Measurements from ENCODE around the gene ITK. TPM values are rescaled to one million over a fixed set of nuclear protein-coding genes. Genes with fewer than 3 reads are reported as not detected.

The ITK gene
- total RNA-seq, 1 donor from 2014 or later: not detected

DNA sequence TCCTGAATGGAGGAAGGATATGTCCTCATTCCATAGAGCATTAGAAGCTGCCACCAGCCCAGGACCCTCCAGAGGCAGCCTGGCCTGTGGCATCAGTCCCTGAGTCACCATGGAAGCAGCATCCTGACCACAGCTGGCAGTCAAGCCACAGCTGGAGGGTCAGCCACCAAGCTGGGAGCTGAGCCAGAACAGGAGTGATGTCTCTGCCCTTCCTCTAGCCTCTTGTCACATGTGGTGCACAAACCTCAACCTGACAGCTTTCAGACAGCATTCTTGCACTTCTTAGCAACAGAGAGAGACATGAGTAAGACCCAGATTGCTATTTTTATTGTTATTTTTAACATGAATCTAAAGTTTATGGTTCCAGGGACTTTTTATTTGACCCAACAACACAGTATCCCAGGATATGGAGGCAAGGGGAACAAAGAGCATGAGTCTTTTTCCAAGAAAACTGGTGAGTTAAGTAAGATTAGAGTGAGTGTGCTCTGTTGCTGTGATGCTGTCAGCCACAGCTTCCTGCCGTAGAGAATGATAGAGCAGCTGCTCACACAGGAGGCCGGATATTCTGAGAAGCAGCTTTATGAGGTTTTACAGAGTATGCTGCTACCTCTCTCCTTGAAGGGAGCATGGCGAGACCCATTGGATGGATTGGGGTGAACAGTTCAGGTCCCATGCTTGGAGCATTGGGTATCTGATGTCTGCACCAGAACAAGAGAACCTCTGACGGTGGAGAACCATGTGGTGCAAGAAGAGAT is 72.2 kb downstream of the ITK start:
- Histone ChIP-seq H3K4me1 (no peaks in the 10 kb centered on the region), H3K79me2 (ENCODE audit: low read depth) (no peaks in the 10 kb centered on the region), H3K9me3 (ENCODE audit: low read depth) (no peaks in the 10 kb centered on the region), H3K36me3 (no peaks in the 10 kb centered on the region), H3K27me3 (no peaks in the 10 kb centered on the region), H4K20me1 (ENCODE audit: low read depth) (no peaks in the 10 kb centered on the region), H3K9ac (no peak overlapping the region), H3K4me3 (no peak overlapping the region), H3K27ac (no peak overlapping the region), H3K4me2 (no peak overlapping the region), H2AFZ (replicated peaks) (peak overlapping the region; percentile 86), H3F3A (ENCODE audit: low read depth) (no peaks in the 10 kb centered on the region)
- H3K4me3 Mint-ChIP-seq: no peak overlapping the region
- no peaks in the 10 kb centered on the region for H3K36me3 Mint-ChIP-seq
- no peak for DNase-seq (ENCODE audit: low spot score)
- H3K27ac Mint-ChIP-seq: no peak overlapping the region
- peaks cover 2% of the 10 kb centered on the region for H3K4me1 Mint-ChIP-seq
- peaks cover 5% of the 10 kb centered on the region for H3K9me3 Mint-ChIP-seq
- peaks cover 4% of the 10 kb centered on the region for H3K27me3 Mint-ChIP-seq (ENCODE audit: insufficient read depth, low read depth)
- TF ChIP-seq, protein P1, sequence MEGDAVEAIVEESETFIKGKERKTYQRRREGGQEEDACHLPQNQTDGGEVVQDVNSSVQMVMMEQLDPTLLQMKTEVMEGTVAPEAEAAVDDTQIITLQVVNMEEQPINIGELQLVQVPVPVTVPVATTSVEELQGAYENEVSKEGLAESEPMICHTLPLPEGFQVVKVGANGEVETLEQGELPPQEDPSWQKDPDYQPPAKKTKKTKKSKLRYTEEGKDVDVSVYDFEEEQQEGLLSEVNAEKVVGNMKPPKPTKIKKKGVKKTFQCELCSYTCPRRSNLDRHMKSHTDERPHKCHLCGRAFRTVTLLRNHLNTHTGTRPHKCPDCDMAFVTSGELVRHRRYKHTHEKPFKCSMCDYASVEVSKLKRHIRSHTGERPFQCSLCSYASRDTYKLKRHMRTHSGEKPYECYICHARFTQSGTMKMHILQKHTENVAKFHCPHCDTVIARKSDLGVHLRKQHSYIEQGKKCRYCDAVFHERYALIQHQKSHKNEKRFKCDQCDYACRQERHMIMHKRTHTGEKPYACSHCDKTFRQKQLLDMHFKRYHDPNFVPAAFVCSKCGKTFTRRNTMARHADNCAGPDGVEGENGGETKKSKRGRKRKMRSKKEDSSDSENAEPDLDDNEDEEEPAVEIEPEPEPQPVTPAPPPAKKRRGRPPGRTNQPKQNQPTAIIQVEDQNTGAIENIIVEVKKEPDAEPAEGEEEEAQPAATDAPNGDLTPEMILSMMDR (IDR thresholded peaks at IDR 0.05): no peak
- TF ChIP-seq EZH2 (IDR thresholded peaks at IDR 0.05) (no peak), EZH2phosphoT487 (IDR thresholded peaks at IDR 0.05) (no peak)

DNA sequence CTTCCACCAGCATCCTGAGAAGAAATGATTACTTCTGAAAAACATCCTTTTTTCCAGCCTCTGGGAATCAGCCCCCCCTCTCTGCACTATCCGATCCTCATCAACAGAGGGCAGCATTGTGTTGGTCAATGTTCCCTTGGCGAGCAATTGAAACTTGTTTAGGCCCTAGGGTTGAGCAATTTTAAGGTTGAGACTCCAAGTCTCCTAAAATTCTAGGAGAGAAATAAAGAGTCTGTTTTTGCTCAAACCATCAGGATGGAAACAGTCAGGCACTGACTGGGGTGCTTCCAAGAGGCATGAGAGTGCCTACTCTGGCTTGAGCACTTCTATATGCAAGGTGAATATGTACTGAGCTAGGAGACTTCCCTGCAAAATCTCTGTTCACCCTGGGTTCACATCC is 72.9 kb downstream of the ITK start:
- H2AFZ ChIP-seq (replicated peaks): peak overlapping the region; percentile 86
- no peak overlapping the region for H3K4me3 ChIP-seq
- no peaks in the 10 kb centered on the region for H3K36me3 ChIP-seq
- peak; percentile 69 for DNase-seq (ENCODE audit: low spot score)
- Mint-ChIP-seq H3K27me3 (ENCODE audit: insufficient read depth, low read depth) (peaks cover 4% of the 10 kb centered on the region), H3K9me3 (peaks cover 5% of the 10 kb centered on the region), H3K27ac (no peak overlapping the region), H3K4me1 (peaks cover 2% of the 10 kb centered on the region), H3K36me3 (no peaks in the 10 kb centered on the region), H3K4me3 (no peak overlapping the region)
- H3K4me2 ChIP-seq: no peak overlapping the region
- H3K27me3 ChIP-seq: no peaks in the 10 kb centered on the region
- H3K27ac ChIP-seq: no peak overlapping the region
- H3K9me3 ChIP-seq (ENCODE audit: low read depth): no peaks in the 10 kb centered on the region
- TF ChIP-seq, protein P1 (IDR thresholded peaks at IDR 0.05): peak; percentile 89
- no peak for TF ChIP-seq EZH2phosphoT487 (IDR thresholded peaks at IDR 0.05)
- no peaks in the 10 kb centered on the region for H3K79me2 ChIP-seq (ENCODE audit: low read depth)
- no peaks in the 10 kb centered on the region for H4K20me1 ChIP-seq (ENCODE audit: low read depth)
- no peaks in the 10 kb centered on the region for H3F3A ChIP-seq (ENCODE audit: low read depth)
- no peaks in the 10 kb centered on the region for H3K4me1 ChIP-seq
- no peak overlapping the region for H3K9ac ChIP-seq

DNA sequence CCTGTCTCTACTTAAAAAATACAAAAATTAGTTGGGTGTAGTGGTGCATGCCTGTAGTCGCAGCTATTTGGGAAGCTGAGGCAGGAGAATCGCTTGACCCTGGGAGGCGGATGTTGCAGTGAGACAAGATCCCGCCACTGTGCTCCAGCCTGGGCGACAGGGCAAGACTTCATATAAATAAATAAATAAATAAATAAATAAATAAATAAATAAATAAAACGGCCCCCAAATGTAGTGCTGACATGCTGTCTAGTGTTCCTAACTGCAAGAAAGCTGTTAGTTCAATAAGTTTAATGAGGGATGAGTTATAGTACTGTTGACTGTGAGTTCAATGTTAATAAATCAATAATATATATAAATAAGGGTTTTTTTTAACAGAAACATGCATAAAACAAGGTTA is 77.8 kb downstream of the ITK start:
- H3K9ac ChIP-seq: no peak overlapping the region
- Mint-ChIP-seq H3K27me3 (ENCODE audit: insufficient read depth, low read depth) (peaks cover 4% of the 10 kb centered on the region), H3K27ac (no peak overlapping the region), H3K36me3 (no peaks in the 10 kb centered on the region), H3K4me3 (no peak overlapping the region), H3K9me3 (peaks cover 5% of the 10 kb centered on the region), H3K4me1 (no peaks in the 10 kb centered on the region)
- peaks cover 1% of the 10 kb centered on the region for H3K27me3 ChIP-seq
- no peaks in the 10 kb centered on the region for H3K36me3 ChIP-seq
- no peaks in the 10 kb centered on the region for H3K9me3 ChIP-seq (ENCODE audit: low read depth)
- H3K4me3 ChIP-seq: no peak overlapping the region
- no peaks in the 10 kb centered on the region for H3F3A ChIP-seq (ENCODE audit: low read depth)
- no peaks in the 10 kb centered on the region for H3K4me1 ChIP-seq
- no peaks in the 10 kb centered on the region for H4K20me1 ChIP-seq (ENCODE audit: low read depth)
- TF ChIP-seq EZH2 (IDR thresholded peaks at IDR 0.05) (no peak), EZH2phosphoT487 (IDR thresholded peaks at IDR 0.05) (no peak)
- TF ChIP-seq, protein P1 (IDR thresholded peaks at IDR 0.05): no peak
- DNase-seq (ENCODE audit: low spot score): no peak
- H2AFZ ChIP-seq (replicated peaks): no peak overlapping the region
- H3K27ac ChIP-seq: no peak overlapping the region
- H3K4me2 ChIP-seq: no peak overlapping the region
- no peaks in the 10 kb centered on the region for H3K79me2 ChIP-seq (ENCODE audit: low read depth)
